Activated CD4-positive, alpha-beta T cell treated with anti-CD3 and anti-CD28 coated beads, Interleukin-10, Interleukin-2, amounts not matched to agents 100 ng/mL and 50 ng/mL, durations not matched to agents 16 hours and 8 hours (primary cell): ENCODE data around the gene NKPD1.

Experiments used
- DNase-seq: peaks from one replicate; pipeline ENCODE4 v3.0.0-alpha.2; 2020

The NKPD1 gene

DNA sequence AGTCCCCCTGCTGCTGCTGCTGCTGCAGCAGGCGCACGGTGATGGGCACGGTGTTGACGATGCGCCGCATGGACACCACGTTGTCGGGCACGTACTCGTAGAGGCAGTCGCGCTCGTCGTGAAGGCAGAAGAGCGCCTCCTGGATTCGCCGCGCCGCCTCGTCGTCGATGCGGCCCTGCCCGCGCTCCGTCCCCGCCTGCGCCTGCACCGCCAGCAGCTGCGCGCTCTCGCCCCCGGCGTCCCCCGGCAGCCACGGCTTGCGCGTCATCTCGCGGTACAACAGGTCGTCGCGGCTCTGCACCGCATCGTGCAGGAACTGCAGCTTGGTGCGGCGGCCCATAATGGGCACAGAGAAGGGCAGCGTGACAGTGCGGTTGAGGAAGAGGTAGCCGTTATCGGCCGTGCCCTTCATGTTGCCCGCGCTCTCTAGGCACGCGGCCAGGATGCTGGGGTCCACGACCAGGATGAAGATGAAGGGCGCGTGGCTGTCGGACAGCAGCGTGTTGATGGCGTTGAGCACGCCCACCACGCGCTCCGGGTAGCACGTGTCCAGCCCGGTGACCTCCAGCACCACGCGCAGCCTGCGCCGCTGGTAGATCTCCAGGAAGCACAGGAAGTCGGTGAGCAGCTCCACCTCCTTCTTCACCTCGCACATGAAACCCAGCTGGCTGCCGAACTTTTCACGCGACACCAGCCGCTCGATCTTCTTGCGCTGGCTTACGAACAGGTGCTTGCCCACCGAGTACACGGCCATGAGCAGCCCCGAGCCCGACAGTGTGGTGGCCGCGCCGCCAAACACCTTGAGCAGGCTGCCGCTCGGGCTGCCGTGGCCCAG, 8.1 kb downstream of the NKPD1 start:
- DNase-seq, result peak; percentile 57

DNA sequence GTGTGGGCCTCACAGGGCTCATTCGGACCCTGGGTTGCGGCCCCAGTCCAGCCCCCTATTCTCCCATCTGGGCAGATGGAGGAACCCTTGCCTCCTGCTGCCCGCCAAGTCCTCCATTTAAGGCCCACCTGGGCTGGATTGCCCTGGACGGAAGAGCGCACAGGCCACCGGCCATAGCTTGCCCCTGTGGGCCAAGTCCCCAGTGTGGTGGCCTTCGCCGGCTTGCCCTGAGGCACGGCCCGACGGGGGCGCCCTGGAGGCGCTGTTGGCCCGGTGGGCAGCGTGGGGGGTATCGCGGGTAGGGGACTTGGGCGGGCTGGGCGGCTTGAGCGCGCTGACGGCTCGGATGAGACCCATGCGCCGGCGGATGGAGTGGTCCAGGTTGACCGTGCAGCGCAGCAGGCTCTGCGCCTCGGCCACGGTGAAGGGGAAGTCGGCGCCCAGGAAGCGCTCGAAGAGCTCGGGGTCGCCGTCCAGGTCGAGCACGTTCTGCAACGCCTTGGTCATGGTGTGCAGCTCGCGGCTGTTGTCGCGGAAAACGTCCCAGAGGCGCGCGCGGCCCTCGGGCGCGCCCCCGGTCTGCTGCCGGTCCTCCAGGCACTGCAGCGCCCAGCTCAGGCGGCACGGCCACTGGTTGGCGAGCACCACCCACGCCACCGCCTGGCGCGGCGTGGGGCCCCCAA, 8.8 kb downstream of the NKPD1 start:
- DNase-seq, result no peak

DNA sequence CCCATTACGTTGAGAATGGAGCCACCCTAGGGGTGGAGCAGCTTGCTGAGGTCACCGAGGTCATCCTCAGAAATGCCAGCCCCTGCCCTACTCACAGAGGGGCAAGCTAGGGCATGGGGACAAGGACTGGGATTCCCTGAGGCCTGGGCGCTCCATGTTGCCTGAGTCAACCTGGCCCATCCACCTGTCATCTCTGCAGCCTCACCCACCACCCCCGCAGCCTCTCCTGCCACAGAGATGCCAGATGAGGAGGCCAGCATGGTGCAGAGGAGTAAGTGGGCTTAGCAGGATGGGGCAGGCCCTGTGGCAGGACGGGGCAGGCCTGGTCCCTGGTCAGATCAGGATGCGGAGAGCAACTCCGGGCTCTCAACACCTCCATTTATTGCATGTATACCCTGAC, 9.5 kb downstream of the NKPD1 start:
- no peak for DNase-seq

- no peak for DNase-seq
Measured at GRCh38 chr19:45150751-45151281, 10.0 kb downstream of the NKPD1 start.

GRCh38 chr19:45150180-45150579, 10.6 kb downstream of the NKPD1 start:
- no peak for DNase-seq

- DNase-seq, result no peak
Measured at GRCh38 chr19:45149129-45149528, 11.7 kb downstream of the NKPD1 start.

- DNase-seq, result no peak
Measured at GRCh38 chr19:45147835-45148676, 12.7 kb downstream of the NKPD1 start.

DNA sequence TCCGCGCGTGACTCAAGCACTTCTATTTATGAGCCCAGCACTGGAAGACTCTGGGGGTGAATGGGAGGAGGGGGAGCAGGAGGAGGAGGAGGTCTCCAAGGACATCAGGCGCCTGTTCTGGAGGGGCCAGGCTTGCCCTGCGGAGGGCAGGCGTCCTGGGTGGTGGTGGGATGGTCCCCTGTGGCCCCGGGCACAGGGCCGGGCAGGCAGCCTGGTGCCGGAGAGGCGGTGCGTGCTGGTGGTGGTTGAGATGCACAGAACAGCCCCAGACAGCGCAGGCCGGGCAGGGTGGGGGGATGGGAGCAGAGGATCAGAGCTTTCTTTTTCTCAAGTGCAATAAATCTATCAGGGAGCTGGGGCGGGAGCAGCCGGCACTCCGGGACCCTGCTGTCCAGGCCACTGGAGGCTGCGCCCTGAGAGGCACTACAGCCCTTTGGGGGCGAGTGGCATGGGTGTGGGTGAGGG, 14.0 kb downstream of the NKPD1 start:
- no peak for DNase-seq

- no peak for DNase-seq
Measured at GRCh38 chr19:45146251-45146650, 14.5 kb downstream of the NKPD1 start.

- no peak for DNase-seq
Measured at GRCh38 chr19:45145270-45146189, 15.3 kb downstream of the NKPD1 start.

DNA sequence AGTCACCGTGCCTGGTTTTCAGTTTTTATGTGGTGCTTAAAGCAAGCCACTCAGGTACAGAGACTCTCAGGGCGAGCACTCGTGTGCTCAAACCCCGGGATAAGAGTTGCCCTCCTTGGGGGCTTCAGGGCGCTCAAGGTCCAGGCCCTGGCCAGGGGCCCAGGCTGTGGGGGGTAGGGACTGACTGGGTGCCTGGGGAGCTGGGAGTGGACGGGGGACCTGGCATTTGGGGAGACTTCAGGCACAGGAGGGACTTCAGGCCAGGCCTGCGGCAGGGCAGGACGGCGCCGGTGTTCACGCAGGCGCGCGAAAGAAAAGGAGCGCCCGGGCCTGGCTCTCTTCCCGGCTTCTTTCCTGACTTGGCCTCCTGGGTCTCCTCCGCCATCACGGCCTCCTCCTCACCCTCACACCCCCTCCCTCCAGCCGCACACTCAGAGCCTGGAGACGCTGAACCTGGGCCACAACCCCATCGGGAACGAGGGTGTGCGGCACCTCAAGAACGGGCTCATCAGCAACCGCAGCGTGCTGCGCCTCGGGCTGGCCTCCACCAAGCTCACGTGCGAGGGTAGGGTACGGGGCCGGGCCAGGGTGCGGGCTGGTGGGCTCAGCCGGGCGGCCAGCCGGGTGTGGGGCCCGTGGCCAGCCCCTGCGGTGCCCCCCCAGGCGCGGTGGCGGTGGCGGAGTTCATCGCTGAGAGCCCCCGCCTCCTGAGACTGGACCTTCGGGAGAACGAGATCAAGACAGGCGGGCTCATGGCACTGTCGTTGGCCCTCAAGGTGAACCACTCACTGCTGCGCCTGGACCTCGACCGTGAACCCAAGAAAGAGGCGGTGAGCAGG, 16.1 kb downstream of the NKPD1 start:
- no peak for DNase-seq

GRCh38 chr19:45142726-45143110, 18.1 kb downstream of the NKPD1 start:
- DNase-seq, result no peak

DNA sequence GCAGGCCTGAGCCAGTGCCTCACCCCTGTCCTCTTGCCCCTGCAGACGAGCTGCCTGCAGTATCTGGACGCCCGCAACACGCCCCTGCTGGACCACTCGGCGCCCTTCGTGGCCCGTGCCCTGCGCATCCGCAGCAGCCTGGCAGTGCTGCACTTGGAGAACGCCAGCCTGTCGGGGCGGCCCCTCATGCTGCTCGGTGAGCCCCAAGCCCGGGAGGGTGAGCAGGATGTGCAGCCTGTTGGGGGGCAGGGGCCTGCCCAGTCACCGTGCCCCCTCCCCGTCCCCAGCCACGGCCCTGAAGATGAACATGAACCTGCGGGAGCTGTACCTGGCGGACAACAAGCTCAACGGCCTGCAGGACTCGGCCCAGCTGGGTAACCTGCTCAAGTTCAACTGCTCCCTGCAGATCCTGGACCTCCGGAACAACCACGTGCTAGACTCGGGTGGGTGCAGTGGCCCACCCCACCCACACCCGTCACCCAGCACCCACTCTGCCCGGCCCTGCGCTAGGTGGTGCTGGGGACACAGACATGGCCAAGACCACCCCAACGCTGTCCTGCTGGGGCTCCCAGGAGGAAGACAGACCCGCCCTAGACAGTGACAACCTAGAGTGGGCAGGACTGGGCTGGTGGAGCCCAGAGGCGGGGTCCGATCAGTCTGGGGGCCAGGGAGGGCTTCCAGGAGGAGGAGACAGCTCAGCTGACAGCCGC, 18.6 kb downstream of the NKPD1 start:
- no peak for DNase-seq

GRCh38 chr19:45141203-45141900, 19.4 kb downstream of the NKPD1 start:
- no peak for DNase-seq

- no peak for DNase-seq
Measured at GRCh38 chr19:45140533-45140932, 20.2 kb downstream of the NKPD1 start.

- DNase-seq, result no peak
Measured at GRCh38 chr19:45140144-45140503, 20.7 kb downstream of the NKPD1 start.

DNA sequence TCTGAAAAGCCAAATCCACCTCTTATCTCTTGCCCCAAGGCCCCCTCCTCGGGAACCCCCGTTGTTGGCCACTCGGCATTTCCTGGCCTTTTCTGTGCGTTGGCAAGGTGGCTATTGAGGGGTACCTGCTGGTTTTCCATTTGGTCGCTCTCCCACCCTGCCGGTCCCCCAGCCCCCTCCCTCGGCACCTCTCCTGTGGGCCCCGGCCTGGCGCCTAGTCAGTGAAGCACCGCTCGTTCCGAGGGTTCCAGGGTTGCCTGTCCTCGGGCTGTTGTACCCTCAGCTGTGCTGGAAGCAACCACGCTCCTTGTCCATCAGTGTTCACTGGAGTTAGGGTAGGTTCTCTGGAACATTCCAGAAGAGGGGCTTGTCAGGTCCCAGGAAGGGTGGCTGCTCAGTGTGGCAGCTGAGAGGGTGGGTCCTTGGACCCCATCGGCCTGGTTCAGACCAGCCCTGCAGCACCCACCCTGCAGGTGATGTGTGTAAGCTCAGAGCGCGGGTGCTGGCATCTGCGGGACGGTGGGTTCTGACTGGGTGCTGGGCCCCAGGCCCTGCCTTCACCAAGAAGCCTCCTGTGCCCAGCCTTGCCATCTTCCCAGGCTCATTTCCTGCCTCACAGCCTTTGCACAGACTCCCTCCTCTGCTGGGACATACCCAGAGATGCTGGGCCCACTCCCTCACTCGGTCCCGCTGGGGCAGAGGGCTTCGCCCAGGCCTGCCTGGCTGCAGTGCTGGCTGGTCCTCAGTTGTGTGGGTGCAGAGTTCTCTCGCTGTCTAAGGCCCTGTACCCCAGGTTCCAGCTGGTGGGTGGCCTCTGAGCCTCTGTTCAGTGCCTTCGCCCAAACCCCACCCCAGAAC, 21.3 kb downstream of the NKPD1 start:
- no peak for DNase-seq

GRCh38 chr19:45138303-45138751, 22.5 kb downstream of the NKPD1 start:
- no peak for DNase-seq
